IMR-90 (cell line): ENCODE measurements around the gene SNTG2.

ENCODE experiments used
- MXI1 ChIP-seq: IDR thresholded peaks from 2 replicates; pipeline ENCODE4 v1.6.1; 2012; ENCODE audit warnings: low read depth, mild to moderate bottlenecking, low read length, moderate library complexity, borderline replicate concordance
- POLR2A ChIP-seq: IDR thresholded peaks from 2 replicates; pipeline ENCODE4 v1.6.1; 2012; ENCODE audit warnings: mild to moderate bottlenecking, low read depth, low read length
- RFX5 ChIP-seq: IDR thresholded peaks from 2 replicates; pipeline ENCODE4 v1.8.0; 2012; ENCODE audit warnings: low read depth, mild to moderate bottlenecking, low read length, moderate library complexity
- TF ChIP-seq, protein P1 (sequence below): conservative IDR thresholded peaks from 2 replicates; pipeline ENCODE4 v1.5.1; 2012; ENCODE audit warnings: mild to moderate bottlenecking, low read depth, low read length, improper control_type of control experiment
- TF ChIP-seq, protein P2 (sequence below): fragments of 150-350 bp; IDR thresholded peaks from 2 replicates; pipeline ENCODE4 v1.6.1; 2017; ENCODE audit warnings: mild to moderate bottlenecking, antibody characterized with exemption, low read length, low read depth

DNA sequence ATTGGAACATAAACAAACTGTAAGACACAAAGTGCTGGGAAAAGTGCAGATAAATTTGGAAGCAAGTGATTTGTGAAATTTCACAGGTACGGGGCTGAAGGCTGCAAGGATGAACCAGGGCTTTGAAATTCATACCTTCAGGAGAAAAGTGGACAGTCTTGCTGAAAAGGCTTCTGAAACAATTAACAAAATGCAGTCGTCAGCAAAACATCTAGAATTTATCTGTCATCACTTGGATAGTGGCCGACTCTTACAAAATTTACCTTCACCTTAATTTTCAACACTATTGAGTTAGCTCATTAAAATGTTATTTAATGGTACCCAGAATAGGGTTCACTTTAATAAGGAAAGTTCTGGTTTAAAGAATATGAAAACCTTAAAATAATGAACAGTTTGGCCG is 138.3 kb downstream of the SNTG2 start:
- TF ChIP-seq, protein P1, sequence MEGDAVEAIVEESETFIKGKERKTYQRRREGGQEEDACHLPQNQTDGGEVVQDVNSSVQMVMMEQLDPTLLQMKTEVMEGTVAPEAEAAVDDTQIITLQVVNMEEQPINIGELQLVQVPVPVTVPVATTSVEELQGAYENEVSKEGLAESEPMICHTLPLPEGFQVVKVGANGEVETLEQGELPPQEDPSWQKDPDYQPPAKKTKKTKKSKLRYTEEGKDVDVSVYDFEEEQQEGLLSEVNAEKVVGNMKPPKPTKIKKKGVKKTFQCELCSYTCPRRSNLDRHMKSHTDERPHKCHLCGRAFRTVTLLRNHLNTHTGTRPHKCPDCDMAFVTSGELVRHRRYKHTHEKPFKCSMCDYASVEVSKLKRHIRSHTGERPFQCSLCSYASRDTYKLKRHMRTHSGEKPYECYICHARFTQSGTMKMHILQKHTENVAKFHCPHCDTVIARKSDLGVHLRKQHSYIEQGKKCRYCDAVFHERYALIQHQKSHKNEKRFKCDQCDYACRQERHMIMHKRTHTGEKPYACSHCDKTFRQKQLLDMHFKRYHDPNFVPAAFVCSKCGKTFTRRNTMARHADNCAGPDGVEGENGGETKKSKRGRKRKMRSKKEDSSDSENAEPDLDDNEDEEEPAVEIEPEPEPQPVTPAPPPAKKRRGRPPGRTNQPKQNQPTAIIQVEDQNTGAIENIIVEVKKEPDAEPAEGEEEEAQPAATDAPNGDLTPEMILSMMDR, result no peak
- TF ChIP-seq, protein P2, sequence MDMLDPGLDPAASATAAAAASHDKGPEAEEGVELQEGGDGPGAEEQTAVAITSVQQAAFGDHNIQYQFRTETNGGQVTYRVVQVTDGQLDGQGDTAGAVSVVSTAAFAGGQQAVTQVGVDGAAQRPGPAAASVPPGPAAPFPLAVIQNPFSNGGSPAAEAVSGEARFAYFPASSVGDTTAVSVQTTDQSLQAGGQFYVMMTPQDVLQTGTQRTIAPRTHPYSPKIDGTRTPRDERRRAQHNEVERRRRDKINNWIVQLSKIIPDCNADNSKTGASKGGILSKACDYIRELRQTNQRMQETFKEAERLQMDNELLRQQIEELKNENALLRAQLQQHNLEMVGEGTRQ, result no peak
- TF ChIP-seq POLR2A (no peak), RFX5 (no peak), MXI1 (no peak)
